ENCODE measurements around the gene ROM1.
"Not testable (repeated sequence)": the region's sequence is repeated elsewhere in the genome, so short reads cannot be mapped to it uniquely, and the experiment has no call there.

ROM1 gene

DNA sequence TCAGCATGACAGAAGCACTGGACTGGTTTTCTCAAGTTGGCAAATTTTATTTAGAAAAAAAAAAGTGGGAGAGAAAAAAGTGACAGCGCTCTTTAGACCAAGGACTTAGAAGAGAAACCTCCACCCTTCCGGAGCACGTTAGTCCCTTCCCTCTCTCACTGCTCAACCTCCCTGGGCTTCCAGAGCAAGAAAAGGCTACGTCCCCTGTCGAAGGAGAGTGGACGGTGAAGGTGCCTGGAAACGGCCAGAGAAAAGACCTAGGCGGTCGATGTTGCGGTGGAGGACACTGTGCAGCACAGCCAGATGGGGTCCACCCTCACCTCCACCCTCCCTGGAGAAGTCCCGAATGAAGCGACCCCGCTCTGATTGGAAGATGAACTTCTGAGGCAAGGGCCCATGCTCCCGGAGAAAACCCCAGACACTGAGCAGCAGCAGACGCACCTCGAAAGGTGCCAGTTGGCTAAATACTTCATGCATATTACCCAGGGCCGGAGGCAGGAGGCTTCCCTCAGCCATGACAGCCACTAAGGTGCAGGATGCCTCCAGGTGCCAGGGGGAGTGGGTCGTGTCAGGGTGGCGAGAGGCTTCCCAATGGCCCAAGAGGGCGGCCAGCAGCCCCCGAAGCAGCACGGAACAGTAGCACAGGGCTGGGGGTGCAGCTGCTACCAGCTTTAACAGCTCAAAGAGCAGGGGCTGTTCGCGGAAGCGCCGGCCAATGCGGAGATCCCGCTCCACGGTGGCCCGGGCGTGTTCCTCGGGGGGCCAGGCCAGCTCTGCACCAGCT lies 34.0 kb downstream of the ROM1 start:
- DNase-seq (ENCODE audit: insufficient read length) = no peak
- TF ChIP-seq POLR2A (IDR thresholded peaks at IDR 0.05; ENCODE audit: low read depth, low read length) = no peak
- TF ChIP-seq POLR2AphosphoS5 (IDR thresholded peaks at IDR 0.05; ENCODE audit: low read depth, low read length) = no peak
- TF ChIP-seq TAF1 (IDR thresholded peaks at IDR 0.05; ENCODE audit: borderline replicate concordance, low read depth, low read length) = no peak
- FAIRE-seq = no peak

DNA sequence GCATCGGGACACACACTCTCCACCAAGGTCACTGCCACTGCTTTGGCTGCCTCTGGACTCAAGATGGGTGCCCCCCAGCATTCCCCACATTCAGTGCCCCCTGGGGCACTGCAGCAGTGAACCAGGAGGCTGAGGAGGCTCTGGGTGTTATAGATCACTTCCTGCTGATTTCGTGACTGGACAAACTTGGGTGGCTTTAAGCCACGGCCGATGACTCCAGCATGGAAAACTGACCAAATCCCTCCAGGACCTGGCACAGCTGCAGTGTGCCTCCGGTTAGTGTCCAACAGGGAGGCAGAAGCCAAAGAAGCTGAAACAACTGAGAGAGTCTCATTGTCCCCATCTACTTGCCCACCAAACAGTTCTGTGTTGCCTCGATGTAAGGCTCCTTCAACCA lies 34.5 kb downstream of the ROM1 start:
- TF ChIP-seq TAF1 (IDR thresholded peaks at IDR 0.05; ENCODE audit: borderline replicate concordance, low read depth, low read length) (no peak), POLR2A (IDR thresholded peaks at IDR 0.05; ENCODE audit: low read depth, low read length) (no peak)
- DNase-seq (ENCODE audit: insufficient read length) (no peak), FAIRE-seq (no peak)

DNA sequence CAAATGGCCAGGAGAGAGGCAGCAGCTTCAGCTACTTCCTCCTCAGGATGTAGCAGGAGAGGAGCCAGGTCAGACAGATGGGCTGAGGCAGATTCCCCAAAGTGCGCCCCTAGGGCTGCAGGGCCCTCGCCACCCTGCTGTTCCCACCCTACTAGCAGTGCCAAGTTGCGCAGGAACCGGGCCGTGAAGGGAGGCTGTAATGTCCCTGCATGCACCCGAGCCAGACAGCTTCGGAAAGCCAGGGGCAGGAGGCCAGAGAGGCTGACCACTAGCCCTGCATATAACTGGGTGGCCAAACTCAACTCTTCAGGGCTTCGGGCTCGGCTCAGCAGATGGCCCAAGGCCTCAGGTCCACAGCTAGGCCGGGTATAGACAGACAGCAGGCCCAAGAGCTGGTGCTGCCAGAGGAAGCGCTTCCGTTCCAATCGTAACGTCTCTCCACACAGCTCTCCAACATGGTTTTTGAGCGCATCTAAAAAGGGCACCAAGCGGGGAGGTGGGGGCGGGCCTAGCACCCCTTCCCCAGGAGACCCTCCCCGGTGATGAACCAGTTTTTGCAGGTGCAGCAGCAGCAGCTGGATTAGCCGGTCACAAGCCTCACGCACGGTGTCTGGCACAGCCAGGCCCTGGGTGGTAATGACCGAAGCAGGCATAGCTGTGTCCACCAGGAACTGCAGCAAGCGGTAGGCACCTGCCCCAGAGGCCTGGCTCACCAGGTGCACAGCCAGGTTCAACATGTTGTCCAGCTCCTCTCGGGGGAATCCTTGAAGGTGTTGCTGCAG lies 35.3 kb downstream of the ROM1 start:
- FAIRE-seq (no peak), DNase-seq (ENCODE audit: insufficient read length) (no peak)
- TF ChIP-seq POLR2A (IDR thresholded peaks at IDR 0.05; ENCODE audit: low read depth, low read length) = no peak
- TF ChIP-seq TAF1 (IDR thresholded peaks at IDR 0.05; ENCODE audit: borderline replicate concordance, low read depth, low read length) = no peak
- no peak for TF ChIP-seq POLR2AphosphoS5 (IDR thresholded peaks at IDR 0.05; ENCODE audit: low read depth, low read length)

DNA sequence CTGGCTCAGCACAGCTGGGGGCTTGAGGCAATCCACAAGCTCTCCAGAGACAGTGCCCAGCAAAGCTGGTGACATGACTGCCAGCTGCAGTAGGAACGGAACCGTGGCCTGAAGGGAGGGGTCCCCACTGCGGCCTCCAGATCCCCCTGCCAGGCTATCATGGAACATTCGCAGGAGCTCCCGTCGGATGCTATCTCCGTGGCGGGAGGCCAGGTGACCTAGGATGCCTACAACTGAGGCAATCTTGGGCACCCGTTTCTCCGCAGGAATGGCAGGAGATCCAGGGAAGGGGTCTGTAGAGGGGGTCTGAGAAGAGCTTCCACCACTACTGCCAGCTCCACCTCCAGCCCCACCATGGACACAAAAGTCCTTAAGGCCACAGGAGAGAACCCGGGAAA lies 35.9 kb downstream of the ROM1 start:
- FAIRE-seq (no peak), DNase-seq (ENCODE audit: insufficient read length) (no peak)
- TF ChIP-seq TAF1 (IDR thresholded peaks at IDR 0.05; ENCODE audit: borderline replicate concordance, low read depth, low read length) = no peak
- no peak for TF ChIP-seq POLR2A (IDR thresholded peaks at IDR 0.05; ENCODE audit: low read depth, low read length)
- TF ChIP-seq POLR2AphosphoS5 (IDR thresholded peaks at IDR 0.05; ENCODE audit: low read depth, low read length) = no peak

DNA sequence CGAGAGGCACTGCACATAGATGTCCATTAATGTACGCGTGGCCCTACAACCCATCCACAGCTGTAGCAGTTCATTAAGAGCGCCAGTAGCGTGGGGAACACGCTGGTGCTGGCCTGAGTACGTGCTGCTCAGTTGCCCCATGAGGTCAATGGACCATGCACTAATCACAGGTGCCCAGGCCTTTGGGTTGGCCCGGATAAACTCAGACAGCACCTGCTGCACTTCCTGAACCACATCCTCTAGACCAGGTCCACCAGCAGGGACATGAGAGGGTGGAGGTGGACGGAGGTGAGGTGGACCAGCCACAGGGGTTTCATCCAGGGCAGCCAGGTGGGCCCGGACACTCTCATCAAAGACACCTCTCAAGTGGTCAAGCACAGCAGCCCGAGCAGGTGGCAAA lies 36.4 kb downstream of the ROM1 start:
- FAIRE-seq (no peak), DNase-seq (ENCODE audit: insufficient read length) (no peak)
- TF ChIP-seq POLR2A (IDR thresholded peaks at IDR 0.05; ENCODE audit: low read depth, low read length) = no peak
- TF ChIP-seq TAF1 (IDR thresholded peaks at IDR 0.05; ENCODE audit: borderline replicate concordance, low read depth, low read length) = no peak
- no peak for TF ChIP-seq POLR2AphosphoS5 (IDR thresholded peaks at IDR 0.05; ENCODE audit: low read depth, low read length)

DNA sequence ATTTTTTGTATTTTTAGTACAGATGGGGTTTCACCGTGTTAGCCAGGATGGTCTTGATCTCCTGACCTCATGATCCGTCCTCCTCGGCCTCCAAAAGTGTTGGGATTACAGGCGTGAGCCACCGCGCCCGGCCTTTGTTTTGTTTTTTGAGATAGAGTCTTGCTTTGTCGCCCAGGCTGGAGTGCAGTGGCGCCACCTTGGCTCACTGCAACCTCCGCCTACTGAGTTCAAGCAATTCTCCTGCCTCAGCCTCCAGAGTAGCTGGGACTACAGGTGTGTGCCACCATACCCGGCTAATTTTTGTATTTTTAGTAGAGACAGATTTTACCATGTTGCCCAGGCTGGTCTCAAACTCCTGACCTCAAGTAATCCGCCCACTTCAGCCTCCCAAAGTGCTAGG lies 37.2 kb downstream of the ROM1 start:
- not testable (repeated sequence) for FAIRE-seq; DNase-seq (ENCODE audit: insufficient read length)

DNA sequence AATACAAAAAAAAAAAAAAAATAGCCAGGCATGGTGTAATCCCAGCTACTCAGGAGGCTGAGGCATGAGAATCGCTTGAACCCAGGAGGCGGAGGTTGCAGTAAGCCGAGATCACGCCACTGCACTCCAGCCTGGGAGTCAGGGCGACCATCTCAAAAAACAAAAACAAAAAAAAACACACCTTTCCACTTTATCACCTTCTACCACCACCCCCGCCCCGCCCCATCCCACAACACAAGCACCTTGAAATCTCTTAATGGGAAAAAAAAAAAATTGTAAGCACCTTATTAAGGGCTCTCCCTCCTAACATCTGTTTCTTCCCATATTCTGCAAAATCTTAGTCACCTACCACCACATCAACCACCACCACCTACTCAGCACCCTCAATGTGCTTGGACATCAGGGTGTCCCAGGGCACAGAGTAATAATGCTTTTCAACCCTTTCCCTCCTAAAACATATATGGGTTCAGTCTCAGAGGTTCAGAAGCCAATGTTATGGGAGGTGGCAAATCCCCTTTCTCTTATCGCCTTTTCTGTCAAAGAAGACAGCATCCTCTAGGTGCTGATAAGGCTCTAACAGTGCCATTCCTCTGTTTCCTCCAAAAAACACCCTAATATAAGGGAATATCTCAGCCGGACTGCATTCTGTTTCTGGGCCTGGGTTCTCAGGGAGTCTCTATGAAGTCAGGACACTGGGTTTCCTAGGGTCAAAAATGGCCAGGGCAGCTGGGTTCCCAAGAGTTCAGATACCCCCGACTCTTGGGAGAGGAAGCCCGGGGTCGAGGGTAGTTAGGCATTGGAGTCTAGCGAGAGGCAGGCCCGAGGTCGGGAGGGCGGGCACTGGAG lies 39.3 kb downstream of the ROM1 start:
- TF ChIP-seq POLR2A (IDR thresholded peaks at IDR 0.05; ENCODE audit: low read depth, low read length) = no peak
- FAIRE-seq (peak; percentile 62), DNase-seq (ENCODE audit: insufficient read length) (no peak)

DNA sequence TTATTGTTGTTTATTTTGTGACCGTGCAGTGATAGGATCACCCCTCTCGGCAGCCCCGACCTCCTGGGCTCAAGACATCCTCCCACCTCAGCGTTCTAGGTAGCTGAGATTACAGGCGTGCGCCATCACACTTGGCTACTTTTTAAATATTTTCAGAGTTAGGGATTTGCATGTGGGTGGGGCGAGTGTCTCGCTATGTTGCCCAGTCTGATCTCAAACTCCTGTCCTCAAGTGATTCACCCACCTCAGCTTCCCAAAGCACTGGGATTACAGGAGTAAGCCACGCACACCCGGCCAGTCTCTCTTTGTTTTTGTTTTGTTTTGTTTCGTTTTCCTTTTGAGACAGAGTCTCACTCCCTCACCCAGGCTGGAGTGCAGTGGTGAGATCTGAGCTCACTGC lies 41.2 kb downstream of the ROM1 start:
- DNase-seq (ENCODE audit: insufficient read length) (no peak), FAIRE-seq (peak; percentile 50)
- TF ChIP-seq POLR2AphosphoS5 (IDR thresholded peaks at IDR 0.05; ENCODE audit: low read depth, low read length) = no peak
- TF ChIP-seq TAF1 (IDR thresholded peaks at IDR 0.05; ENCODE audit: borderline replicate concordance, low read depth, low read length) = no peak
- no peak for TF ChIP-seq POLR2A (IDR thresholded peaks at IDR 0.05; ENCODE audit: low read depth, low read length)

DNA sequence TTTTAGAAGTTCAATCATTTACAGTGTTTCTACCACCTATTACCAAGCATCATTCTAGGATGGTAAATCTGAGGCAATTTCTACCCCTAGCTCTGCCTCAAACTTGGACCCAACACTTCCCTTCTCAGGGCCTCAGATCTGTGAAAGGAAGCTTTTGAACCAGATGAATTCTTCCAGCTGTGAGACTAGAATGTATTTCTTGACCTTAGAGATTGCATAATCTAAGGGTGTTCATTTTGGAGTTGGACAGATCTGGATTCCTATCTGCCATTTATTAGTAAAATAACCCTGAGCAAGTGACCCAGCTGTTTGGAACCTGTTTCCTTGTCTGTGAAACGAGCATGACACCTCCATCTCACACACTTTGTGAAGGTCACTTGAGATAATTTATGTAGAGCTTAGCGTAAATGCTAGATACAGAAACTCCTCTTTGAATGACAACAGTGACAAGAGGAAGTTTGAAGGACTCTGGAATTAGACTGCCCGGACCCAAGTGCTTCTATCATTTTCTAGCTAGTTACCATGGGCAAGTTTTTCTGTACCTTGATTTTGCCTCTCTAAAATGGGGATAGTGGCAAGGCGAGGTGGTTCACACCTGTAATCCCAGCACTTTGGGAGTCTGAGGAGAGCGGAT lies 43.9 kb downstream of the ROM1 start:
- no peak for TF ChIP-seq POLR2A (IDR thresholded peaks at IDR 0.05; ENCODE audit: low read depth, low read length)
- no peak for TF ChIP-seq TAF1 (IDR thresholded peaks at IDR 0.05; ENCODE audit: borderline replicate concordance, low read depth, low read length)
- TF ChIP-seq POLR2AphosphoS5 (IDR thresholded peaks at IDR 0.05; ENCODE audit: low read depth, low read length) = no peak
- no peak for FAIRE-seq
- DNase-seq (ENCODE audit: insufficient read length) = no peak

DNA sequence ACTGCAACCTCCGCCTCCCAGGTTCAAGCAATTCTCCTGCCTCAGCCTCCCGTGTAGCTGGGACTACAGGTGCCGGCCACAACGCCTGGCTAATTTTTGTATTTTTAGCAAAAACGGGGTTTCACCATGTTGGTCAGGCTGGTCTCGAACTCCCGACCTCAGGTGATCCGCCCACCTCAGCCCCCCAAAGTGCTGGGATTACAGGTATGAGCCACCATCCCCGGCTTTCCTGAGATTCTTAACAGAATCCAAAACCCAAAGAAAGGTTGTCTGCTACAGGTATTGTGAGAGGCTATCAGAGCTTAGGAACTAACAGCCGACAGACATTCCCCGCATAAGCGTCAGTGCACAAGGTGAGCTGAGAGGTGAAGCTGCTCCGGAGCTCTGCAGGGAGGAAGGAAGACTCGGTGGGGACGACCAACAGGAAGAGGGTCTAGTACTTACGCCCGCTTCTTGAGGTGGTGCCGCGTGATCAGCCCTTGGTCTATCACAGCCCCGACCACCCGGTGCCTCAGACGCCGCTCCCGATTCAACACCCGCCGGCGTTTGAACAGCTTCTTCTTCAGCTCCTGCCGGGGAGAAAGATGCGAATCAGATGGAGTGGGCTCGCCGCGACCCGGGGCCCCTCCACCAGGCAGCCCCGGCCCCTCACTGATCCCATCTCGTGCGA lies 51.5 kb downstream of the ROM1 start:
- TF ChIP-seq POLR2A (IDR thresholded peaks at IDR 0.05; ENCODE audit: low read depth, low read length) (no peak), POLR2AphosphoS5 (IDR thresholded peaks at IDR 0.05; ENCODE audit: low read depth, low read length) (no peak), TAF1 (IDR thresholded peaks at IDR 0.05; ENCODE audit: borderline replicate concordance, low read depth, low read length) (peak; percentile 50; the same call in 1 of the 2 replicates)
- peak; percentile 53 for DNase-seq (ENCODE audit: insufficient read length)
- FAIRE-seq = peak; percentile 38

Data from GM12892 (cell line).